Parathyroid adenoma (tissue), 2 donors: ENCODE measurements around the gene PANK3.
"Not testable (repeated sequence)": the region's sequence is repeated elsewhere in the genome, so short reads cannot be mapped to it uniquely, and the experiment has no call there.

Source experiments
- H2AFZ ChIP-seq: fragments of 300-600 bp; sonication (generic); one replicate; pipeline ENCODE4 v1.7.0; 2017; ENCODE audit warnings: antibody characterized with exemption, mild to moderate bottlenecking
- H3K27ac ChIP-seq: fragments of 300-600 bp; sonication (generic); one replicate; pipeline ENCODE4 v1.7.0; 2017
- H3K27me3 ChIP-seq: fragments of 300-600 bp; sonication (generic); one replicate; pipeline ENCODE4 v1.7.0; 2017; ENCODE audit warnings: low read length; ENCODE audit not compliant: control insufficient read depth, insufficient read depth
- H3K36me3 ChIP-seq: fragments of 300-600 bp; sonication (generic); one replicate; pipeline ENCODE4 v1.7.0; 2017; ENCODE audit warnings: low read length; ENCODE audit not compliant: control insufficient read depth, insufficient read depth
- H3K4me1 ChIP-seq: fragments of 300-600 bp; sonication (generic); one replicate; pipeline ENCODE4 v1.7.0; 2017; ENCODE audit warnings: control low read depth
- H3K4me2 ChIP-seq: fragments of 300-600 bp; sonication (generic); one replicate; pipeline ENCODE4 v1.7.0; 2017; ENCODE audit warnings: low read length
- H3K4me3 ChIP-seq: fragments of 300-600 bp; sonication (generic); one replicate; pipeline ENCODE4 v1.7.0; 2017; ENCODE audit warnings: low read depth, low read length
- H3K79me2 ChIP-seq: fragments of 300-600 bp; sonication (generic); one replicate; pipeline ENCODE4 v1.7.0; 2017; ENCODE audit warnings: control low read depth
- H3K9ac ChIP-seq: fragments of 300-600 bp; sonication (generic); one replicate; pipeline ENCODE4 v1.7.0; 2017; ENCODE audit warnings: mild to moderate bottlenecking
- H3K9me3 ChIP-seq: fragments of 300-600 bp; sonication (generic); one replicate; pipeline ENCODE4 v1.7.0; 2017; ENCODE audit warnings: low read length; ENCODE audit not compliant: control insufficient read depth
- TF ChIP-seq, protein P1 (sequence below): fragments of 300-600 bp; sonication (generic); IDR thresholded peaks from one replicate; pipeline ENCODE4 v1.7.0; 2017; ENCODE audit warnings: antibody characterized with exemption, mild to moderate bottlenecking
- donor health status: primary hyperparathyroidism.

Gene PANK3

DNA sequence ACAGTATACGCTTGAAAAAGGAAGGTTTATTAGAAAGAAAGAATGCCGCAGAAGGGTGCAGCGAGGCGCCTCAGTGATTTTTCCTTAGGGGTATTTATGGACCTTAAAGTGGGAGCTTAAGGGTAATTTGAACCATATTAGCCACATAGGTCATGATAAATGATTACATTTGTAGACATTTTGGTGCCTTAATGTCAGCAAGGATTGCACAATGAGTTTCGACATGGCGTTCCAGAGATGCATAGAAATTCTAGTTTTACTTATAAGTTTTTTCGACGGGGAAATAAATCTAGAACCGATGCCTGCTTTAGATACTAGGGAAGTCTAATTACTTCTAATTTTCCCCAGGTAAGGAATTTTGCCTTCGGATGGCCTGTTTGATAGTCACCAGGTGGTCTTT, 20.7 kb upstream of the PANK3 start:
- Histone ChIP-seq H3K4me2 (peak overlapping the region; percentile 44), H3K36me3 (no peaks in the 10 kb centered on the region), H3K9me3 (no peaks in the 10 kb centered on the region), H3K4me1 (peaks cover 40% of the 10 kb centered on the region), H3K9ac (no peak overlapping the region), H3K27ac (peak overlapping the region; percentile 85), H3K4me3 (peak overlapping the region; percentile 24), H2AFZ (peak overlapping the region; percentile 51), H3K79me2 (no peaks in the 10 kb centered on the region), H3K27me3 (no peaks in the 10 kb centered on the region)
- TF ChIP-seq, protein P1, sequence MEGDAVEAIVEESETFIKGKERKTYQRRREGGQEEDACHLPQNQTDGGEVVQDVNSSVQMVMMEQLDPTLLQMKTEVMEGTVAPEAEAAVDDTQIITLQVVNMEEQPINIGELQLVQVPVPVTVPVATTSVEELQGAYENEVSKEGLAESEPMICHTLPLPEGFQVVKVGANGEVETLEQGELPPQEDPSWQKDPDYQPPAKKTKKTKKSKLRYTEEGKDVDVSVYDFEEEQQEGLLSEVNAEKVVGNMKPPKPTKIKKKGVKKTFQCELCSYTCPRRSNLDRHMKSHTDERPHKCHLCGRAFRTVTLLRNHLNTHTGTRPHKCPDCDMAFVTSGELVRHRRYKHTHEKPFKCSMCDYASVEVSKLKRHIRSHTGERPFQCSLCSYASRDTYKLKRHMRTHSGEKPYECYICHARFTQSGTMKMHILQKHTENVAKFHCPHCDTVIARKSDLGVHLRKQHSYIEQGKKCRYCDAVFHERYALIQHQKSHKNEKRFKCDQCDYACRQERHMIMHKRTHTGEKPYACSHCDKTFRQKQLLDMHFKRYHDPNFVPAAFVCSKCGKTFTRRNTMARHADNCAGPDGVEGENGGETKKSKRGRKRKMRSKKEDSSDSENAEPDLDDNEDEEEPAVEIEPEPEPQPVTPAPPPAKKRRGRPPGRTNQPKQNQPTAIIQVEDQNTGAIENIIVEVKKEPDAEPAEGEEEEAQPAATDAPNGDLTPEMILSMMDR = no peak

GRCh38 chr5:168598639-168599038, 19.5 kb upstream of the PANK3 start:
- no peak overlapping the region for H3K9ac ChIP-seq
- no peaks in the 10 kb centered on the region for H3K27me3 ChIP-seq
- H3K36me3 ChIP-seq = no peaks in the 10 kb centered on the region
- no peak overlapping the region for H3K4me3 ChIP-seq
- peaks cover 36% of the 10 kb centered on the region for H3K4me1 ChIP-seq
- no peaks in the 10 kb centered on the region for H3K9me3 ChIP-seq
- TF ChIP-seq, protein P1 = no peak
- no peak overlapping the region for H3K27ac ChIP-seq
- no peaks in the 10 kb centered on the region for H3K79me2 ChIP-seq
- H2AFZ ChIP-seq = peak overlapping the region; percentile 49
- H3K4me2 ChIP-seq = no peak overlapping the region

DNA sequence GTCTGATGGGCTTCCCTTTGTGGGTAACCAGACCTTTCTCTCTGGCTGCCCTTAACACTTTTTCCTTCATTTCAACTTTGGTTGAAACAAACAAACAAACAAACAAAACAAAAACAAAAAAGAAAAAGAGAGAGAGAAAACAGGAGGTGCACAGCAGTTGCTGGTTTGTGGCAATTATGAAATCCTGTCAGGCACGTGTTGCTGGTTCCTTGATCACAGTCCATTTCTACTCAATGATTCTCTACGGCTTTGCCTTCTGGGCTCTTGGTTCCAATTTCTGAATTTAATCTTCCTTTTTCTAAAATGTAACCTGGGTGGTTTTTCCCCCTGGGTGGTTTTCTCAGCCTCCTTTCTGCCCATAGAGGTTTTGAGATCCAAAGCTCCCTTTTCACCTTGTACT, 17.8 kb upstream of the PANK3 start:
- Histone ChIP-seq H3K4me3 (no peak overlapping the region), H3K9ac (no peak overlapping the region)
- TF ChIP-seq, protein P1 = no peak

DNA sequence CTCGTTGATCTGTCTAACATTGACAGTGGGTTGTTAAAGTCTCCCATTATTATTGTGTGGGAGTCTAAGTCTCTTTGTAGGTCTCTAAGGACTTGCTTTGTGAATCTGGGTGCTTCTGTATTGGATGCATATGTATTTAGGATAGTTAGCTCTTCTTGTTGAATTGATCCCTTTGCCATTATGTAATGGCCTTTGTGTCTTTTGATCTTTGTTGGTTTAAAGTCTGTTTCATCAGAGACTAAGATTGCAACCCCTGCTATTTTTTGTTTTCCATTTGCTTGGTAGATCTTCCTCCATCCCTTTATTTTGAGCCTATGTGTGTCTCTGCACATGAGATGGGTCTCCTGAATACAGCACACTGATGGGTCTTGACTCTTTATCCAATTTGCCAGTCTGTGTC, 17.0 kb upstream of the PANK3 start:
- not testable (repeated sequence) for H3K4me3 ChIP-seq, H3K9me3 ChIP-seq, H2AFZ ChIP-seq, H3K27me3 ChIP-seq, H3K79me2 ChIP-seq, H3K4me2 ChIP-seq, H3K27ac ChIP-seq, H3K9ac ChIP-seq, H3K36me3 ChIP-seq
- peaks cover 33% of the 10 kb centered on the region for H3K4me1 ChIP-seq

More for the DNA sequence above, 17.8 kb upstream of the PANK3 start:
- H3K36me3 ChIP-seq = no peaks in the 10 kb centered on the region
- peaks cover 34% of the 10 kb centered on the region for H3K4me1 ChIP-seq
- H2AFZ ChIP-seq = no peak overlapping the region
- no peak overlapping the region for H3K4me2 ChIP-seq
- H3K9me3 ChIP-seq = no peaks in the 10 kb centered on the region
- no peaks in the 10 kb centered on the region for H3K27me3 ChIP-seq
- H3K79me2 ChIP-seq = no peaks in the 10 kb centered on the region
- H3K27ac ChIP-seq = no peak overlapping the region

- no peaks in the 10 kb centered on the region for H3K27me3 ChIP-seq
- H3K79me2 ChIP-seq = no peaks in the 10 kb centered on the region
- H3K4me1 ChIP-seq = peaks cover 9% of the 10 kb centered on the region
- H2AFZ ChIP-seq = no peak overlapping the region
- H3K27ac ChIP-seq = peak overlapping the region; percentile 5
- no peak overlapping the region for H3K9ac ChIP-seq
- H3K36me3 ChIP-seq = no peaks in the 10 kb centered on the region
- H3K9me3 ChIP-seq = no peaks in the 10 kb centered on the region
- peak overlapping the region; percentile 19 for H3K4me2 ChIP-seq
- peak overlapping the region; percentile 11 for H3K4me3 ChIP-seq
- TF ChIP-seq, protein P1 = no peak
Observed at GRCh38 chr5:168592014-168592368, 12.8 kb upstream of the PANK3 start.
